Esophagus muscularis mucosa (tissue), 4 donors: ENCODE results near the gene INPP5F. TPM values are rescaled to one million over a fixed set of nuclear protein-coding genes. Genes with fewer than 3 reads are reported as not detected.

Source experiments
- DNase-seq: peaks from one replicate; pipeline ENCODE4 v3.0.0-alpha.2; 2017; ENCODE audit errors: extremely low spot score
- H3K27ac ChIP-seq, 4 donors: fragments of 200-600 bp; sonication (generic); replicated peaks in 1 of 4; 1 replicate in 3 of 4; 2 replicates in 1 of 4; pipeline ENCODE4 v1.5.1; 2016 to 2019; ENCODE audit warnings: mild to moderate bottlenecking in 1 of 4
- H3K27me3 ChIP-seq, 4 donors: fragments of 200-600 bp; sonication (generic); one replicate each; pipeline versions ENCODE4 v1.5.1 to v1.6.0; 2016 to 2019
- H3K36me3 ChIP-seq, 4 donors: fragments of 200-600 bp; sonication (generic); one replicate each; pipeline ENCODE4 v1.5.1; 2016 to 2019
- H3K4me1 ChIP-seq, 4 donors: fragments of 200-600 bp; sonication (generic); one replicate each; pipeline ENCODE4 v1.5.1; 2016 to 2019
- H3K4me3 ChIP-seq, 4 donors: fragments of 200-600 bp; sonication (generic); 1 replicate in 2 of 4; 2 replicates in 2 of 4; pipeline ENCODE4 v1.5.1; 2016 to 2019; ENCODE audit warnings: mild to moderate bottlenecking in 4 of 4, moderate library complexity in 1 of 4
- H3K9me3 ChIP-seq, 4 donors: fragments of 200-600 bp; sonication (generic); 1 replicate in 3 of 4; 2 replicates in 1 of 4; pipeline ENCODE4 v1.5.1; 2016 to 2019
- CTCF ChIP-seq, 3 experiments: fragments of 200-600 bp in 2 of 3; fragments of 450-650 bp in 1 of 3; sonication (generic) in 2 of 3; IDR thresholded peaks; one replicate each; pipeline ENCODE4 v1.5.1; 2017 to 2019; ENCODE audit warnings: antibody characterized with exemption in 3 of 3, mild to moderate bottlenecking in 2 of 3, moderate library complexity in 1 of 3
- EP300 ChIP-seq: sonication (generic); formaldehyde crosslinking; IDR thresholded peaks from one replicate; pipeline ENCODE4 v1.6.1; 2017; ENCODE audit warnings: antibody characterized with exemption
- POLR2A ChIP-seq: fragments of 450-650 bp; IDR thresholded peaks from one replicate; pipeline ENCODE4 v1.6.1; 2017; ENCODE audit warnings: antibody characterized with exemption, moderate library complexity, mild to moderate bottlenecking, low read depth
- POLR2AphosphoS5 ChIP-seq, 2 donors: sonication (generic); formaldehyde crosslinking; IDR thresholded peaks; one replicate each; pipeline ENCODE4 v1.6.1; 2017; ENCODE audit warnings: antibody characterized with exemption in 2 of 2
- WGBS: methylation state at CpG from one replicate; pipeline ENCODE4 v1.1.5; 2018; 5-methylcytosine and 5-hydroxymethylcytosine counted together
- intact Hi-C: fragments of 100-400 bp; cut with DNase I; formaldehyde crosslinking; loops from one replicate; pipeline ENCODE4 v1.15.1; 2023
- total RNA-seq, 4 donors: library from RNA; depleted of rRNA; stranded (reverse); fragments of >200 nt; gene quantifications; one replicate each; pipeline versions ENCODE4 v1.1.0 to v1.2.1, GENCODE V29; 2016

Gene INPP5F
- total RNA-seq, 4 donors from 2014 or later, result 15.1 to 24.0 (median 19.0) TPM

DNA sequence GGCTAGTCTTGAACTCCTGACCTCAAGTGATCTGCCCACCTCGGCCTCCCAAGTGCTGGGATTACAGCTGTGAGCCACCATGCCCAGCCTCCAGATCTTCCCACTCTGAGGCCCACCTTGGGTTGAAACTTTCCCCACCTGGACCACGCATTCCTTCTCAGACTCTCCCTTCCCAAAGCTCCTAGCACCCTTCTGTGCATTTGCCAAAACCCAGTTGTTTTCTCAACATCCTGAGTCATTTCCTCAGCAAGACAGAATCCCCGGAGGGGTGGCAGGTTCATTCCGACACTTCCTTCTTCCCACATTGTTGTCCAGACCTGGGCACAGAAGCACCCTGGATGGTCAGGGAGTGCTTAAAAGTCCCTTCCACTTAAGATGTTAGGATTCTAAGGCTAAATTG lies 45.8 kb upstream of the INPP5F start:
- Histone ChIP-seq H3K27me3 (no peaks in the 10 kb centered on the region), H3K4me3 (no peak overlapping the region), H3K36me3 (peaks cover 10 to 31% (median 29%) of the 10 kb centered on the region in 4 donors), H3K9me3 (no peaks in the 10 kb centered on the region), H3K4me1 (peaks cover 40 to 46% (median 44%) of the 10 kb centered on the region in 4 donors), H3K27ac (peak overlapping the region; percentile 70 to 74 (median 74))
- DNase-seq, result no peak
- intact Hi-C loops, result no loop called here
- no peak for TF ChIP-seq POLR2AphosphoS5 (IDR thresholded peaks at IDR 0.05)
- TF ChIP-seq POLR2A, result no peak
- no peak for TF ChIP-seq CTCF (IDR thresholded peaks at IDR 0.05)
- no peak for TF ChIP-seq EP300
- WGBS, result 51% methylated on average over 4 of the region's 4 CpGs

GRCh38 chr10:119680650-119681081 lies 45.2 kb upstream of the INPP5F start:
- peaks cover 40 to 46% (median 44%) of the 10 kb centered on the region in 4 donors for H3K4me1 ChIP-seq
- DNase-seq, result no peak
- TF ChIP-seq CTCF (IDR thresholded peaks at IDR 0.05), result no peak
- no peak for TF ChIP-seq POLR2A
- TF ChIP-seq POLR2AphosphoS5 (IDR thresholded peaks at IDR 0.05), result peak; percentile 37 to 47
- TF ChIP-seq EP300, result no peak
- H3K27me3 ChIP-seq, result no peaks in the 10 kb centered on the region
- H3K4me3 ChIP-seq, result no peak overlapping the region
- intact Hi-C loops, result no loop called here
- H3K9me3 ChIP-seq, result no peaks in the 10 kb centered on the region
- H3K27ac ChIP-seq, result peak overlapping the region; percentile 70 to 74 (median 74)
- H3K36me3 ChIP-seq, result peaks cover 10 to 26% (median 25%) of the 10 kb centered on the region in 4 donors
- WGBS, result 38% methylated on average over 9 of the region's 9 CpGs

DNA sequence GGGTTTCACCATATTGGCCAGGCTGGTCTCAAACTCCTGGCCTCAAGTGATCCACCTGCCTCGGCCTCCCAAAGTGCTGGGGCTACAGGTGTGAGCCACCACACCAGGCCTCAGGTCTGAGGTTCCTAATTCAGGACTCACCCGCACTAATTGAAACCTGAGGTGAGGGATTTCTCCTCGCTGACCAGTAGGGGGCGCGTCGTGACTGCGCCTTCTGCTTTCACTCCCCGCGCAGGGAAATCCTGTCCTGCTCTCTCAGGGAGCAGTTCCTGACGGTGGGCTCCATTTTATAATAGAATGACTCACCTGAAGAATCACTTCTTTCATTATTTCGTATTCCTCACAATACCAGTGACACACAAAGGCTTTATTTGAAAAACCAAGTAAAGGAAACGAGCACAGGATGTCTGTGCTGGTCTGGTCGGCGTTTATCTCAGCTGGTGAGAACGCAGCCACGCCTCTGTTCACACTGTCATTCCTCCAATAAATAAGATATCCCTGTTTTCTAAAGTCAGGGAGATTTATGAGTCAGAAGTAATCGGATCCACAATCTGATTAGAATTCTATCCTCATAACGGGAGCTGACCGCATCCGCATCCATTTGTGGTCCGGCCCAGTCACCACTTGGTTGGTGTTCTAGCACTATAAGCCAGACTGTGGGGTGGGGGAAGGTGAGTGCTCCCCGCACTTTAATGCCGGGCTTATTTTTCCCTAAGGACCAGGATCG lies 39.2 kb upstream of the INPP5F start:
- intact Hi-C loops, result loop anchor here (2.0 to 5.0 kb wide), 3 partner anchors 41 to 172 kb away; partner anchors contain the start of gene INPP5F
- Histone ChIP-seq H3K9me3 (no peaks in the 10 kb centered on the region), H3K27me3 (no peaks in the 10 kb centered on the region), H3K4me1 (peaks cover 19 to 23% (median 21%) of the 10 kb centered on the region in 4 donors), H3K36me3 (no peaks in the 10 kb centered on the region), H3K4me3 (peak overlapping the region; percentile 18 to 40 (median 35)), H3K27ac (peak overlapping the region; percentile 12 to 62 (median 40))
- DNase-seq, result no peak
- 38% methylated on average over 22 of the region's 24 CpGs for WGBS
- TF ChIP-seq POLR2AphosphoS5 (IDR thresholded peaks at IDR 0.05), result peak; percentile 50 to 75
- no peak for TF ChIP-seq EP300
- peak; percentile 90 to 96 (median 92) for TF ChIP-seq CTCF (IDR thresholded peaks at IDR 0.05)

GRCh38 chr10:119687192-119688032 lies 38.4 kb upstream of the INPP5F start:
- Histone ChIP-seq H3K27ac (peak overlapping the region in 3 of 4 donors; percentile 36 to 62 (median 43)), H3K4me3 (no peak overlapping the region), H3K27me3 (no peaks in the 10 kb centered on the region), H3K36me3 (no peaks in the 10 kb centered on the region), H3K9me3 (no peaks in the 10 kb centered on the region), H3K4me1 (peaks cover 12 to 17% (median 14%) of the 10 kb centered on the region in 4 donors)
- no peak for DNase-seq
- TF ChIP-seq CTCF (IDR thresholded peaks at IDR 0.05) (no peak), EP300 (no peak), POLR2A (no peak), POLR2AphosphoS5 (IDR thresholded peaks at IDR 0.05) (no peak)
- WGBS, result 72% methylated on average over 10 of the region's 10 CpGs
- intact Hi-C loops, result loop anchor here (2.0 to 5.0 kb wide), 3 partner anchors 40 to 171 kb away; partner anchors contain the start of gene INPP5F
